HCT116 (cell line): ENCODE data around the gene ZDHHC18. TPM values are rescaled to one million over a fixed set of nuclear protein-coding genes. Genes with fewer than 3 reads are reported as not detected.

Experiments used
- ATAC-seq: fragments of 200-7000 bp; cut with Tn5 transposase; 2 replicates; pipeline ENCODE4 v1.9.1; 2020; ENCODE audit warnings: mild to moderate bottlenecking, moderate library complexity
- BruUV-seq: library from RNA; stranded (reverse); fragments of 400-500 nt; replicated peaks from 2 replicates; lab custom pipeline; 2021; lab: Mats Ljungman, UMichigan
- CTCF ChIA-PET: fragments of 300-600 bp; sonication (Branson Sonifier 250); formaldehyde crosslinking; loops from one replicate; lab custom pipeline; 2021; ENCODE audit warnings: antibody characterized with exemption; lab: Charles Lee
- POLR2A ChIA-PET: fragments of 300-600, 350-600 bp; sonication (Branson Sonifier 250); formaldehyde crosslinking; loops from one replicate; lab custom pipeline; 2021; ENCODE audit warnings: antibody characterized with exemption; lab: Charles Lee
- RAD21 ChIA-PET, 2 experiments: fragments of 300-600 bp; sonication (Branson Sonifier 250); formaldehyde crosslinking; loops; one replicate each; lab custom pipeline; 2023; ENCODE audit warnings: low total read pairs in 2 of 2; ENCODE audit not compliant: uncharacterized antibody in 2 of 2, unreplicated experiment in 2 of 2, low non-redundant PET in 1 of 2; lab: Charles Lee
- DNase-seq: peaks from one replicate; pipeline ENCODE4 v3.0.0-alpha.2; 2010; ENCODE audit warnings: low read depth, low spot score
- H2AFZ ChIP-seq: fragments of 200-600 bp; shearing (Covaris generic), sonication (generic); 2 replicates; pipeline ENCODE4 v1.6.1; 2017; ENCODE audit warnings: low read depth, mixed run types, mixed read lengths, antibody characterized with exemption, low read length; ENCODE audit not compliant: poor library complexity, severe bottlenecking
- H3K27ac ChIP-seq: 2 replicates; pipeline ENCODE4 v1.5.1; 2012; ENCODE audit warnings: low read depth, low read length
- H3K27me3 ChIP-seq: fragments of 200-600 bp; sonication (generic); 2 replicates; pipeline ENCODE4 v1.6.1; 2016; ENCODE audit warnings: mixed run types, low read length, mixed read lengths; ENCODE audit not compliant: insufficient read depth
- H3K36me3 ChIP-seq, 2 experiments: fragments of 200-500 bp in 1 of 2; fragments of 200-600 bp in 1 of 2; sonication (Bioruptor generic) in 1 of 2; sonication (generic) in 1 of 2; 2 replicates each; pipeline versions ENCODE4 v1.5.1 to v1.6.1; 2014 to 2016; ENCODE audit warnings: low read length in 2 of 2, inconsistent platforms in 1 of 2, mixed read lengths in 1 of 2, mixed run types in 1 of 2; ENCODE audit not compliant: insufficient read depth in 2 of 2, control insufficient read depth in 1 of 2
- H3K4me1 ChIP-seq, 2 experiments: fragments of 200-600 bp in 1 of 2; sonication (generic) in 1 of 2; 2 replicates each; pipeline versions ENCODE4 v1.5.1 to v1.6.1; 2012 to 2017; ENCODE audit warnings: low read length in 2 of 2, inconsistent platforms in 1 of 2, mild to moderate bottlenecking in 1 of 2, mixed read lengths in 1 of 2, mixed run types in 1 of 2, moderate library complexity in 1 of 2; ENCODE audit not compliant: insufficient read depth in 2 of 2, control insufficient read depth in 1 of 2
- H3K4me2 ChIP-seq: fragments of 200-600 bp; sonication (generic); 2 replicates; pipeline ENCODE4 v1.6.1; 2017; ENCODE audit warnings: mixed run types, low read length, mixed read lengths
- H3K4me3 ChIP-seq, 2 experiments: fragments of 200-600 bp in 1 of 2; sonication (generic) in 1 of 2; replicated peaks in 1 of 2; 2 replicates each; pipeline ENCODE4 v1.5.1; 2011 to 2016; ENCODE audit warnings: low read length in 2 of 2, control low read depth in 1 of 2, low read depth in 1 of 2, mild to moderate bottlenecking in 1 of 2, mixed read lengths in 1 of 2, mixed run types in 1 of 2
- H3K79me2 ChIP-seq: fragments of 200-600 bp; sonication (generic); 2 replicates; pipeline ENCODE4 v1.6.1; 2017; ENCODE audit warnings: mild to moderate bottlenecking, mixed run types, low read length, moderate library complexity, mixed read lengths; ENCODE audit not compliant: insufficient read depth
- H3K9ac ChIP-seq: fragments of 200-600 bp; sonication (generic); 2 replicates; pipeline ENCODE4 v1.6.1; 2016; ENCODE audit warnings: low read length, mixed read lengths
- H3K9me2 ChIP-seq: fragments of 200-600 bp; sonication (generic), shearing (Covaris generic); 2 replicates; pipeline ENCODE4 v1.6.1; 2017; ENCODE audit warnings: mixed run types, mild to moderate bottlenecking, moderate library complexity; ENCODE audit not compliant: insufficient read depth
- H3K9me3 ChIP-seq, 2 experiments: fragments of 200-500 bp in 1 of 2; fragments of 200-600 bp in 1 of 2; sonication (Bioruptor generic) in 1 of 2; sonication (generic) in 1 of 2; 2 replicates each; pipeline ENCODE4 v1.6.1; 2014 to 2017; ENCODE audit warnings: low read length in 2 of 2, mixed read lengths in 2 of 2, inconsistent platforms in 1 of 2, low read depth in 1 of 2, mild to moderate bottlenecking in 1 of 2, mixed run types in 1 of 2, moderate library complexity in 1 of 2; ENCODE audit not compliant: control insufficient read depth in 1 of 2, insufficient read depth in 1 of 2
- H4K20me1 ChIP-seq: fragments of 200-600 bp; sonication (generic), shearing (Covaris generic); 2 replicates; pipeline ENCODE4 v1.6.1; 2017; ENCODE audit warnings: mixed run types, mild to moderate bottlenecking, moderate library complexity; ENCODE audit not compliant: insufficient read depth
- ATF3 ChIP-seq: IDR thresholded peaks from 2 replicates; pipeline ENCODE4 v1.6.1; 2012
- CBX3 ChIP-seq: IDR thresholded peaks from 2 replicates; pipeline ENCODE4 v1.6.1; 2012; ENCODE audit warnings: low read depth
- CEBPB ChIP-seq: IDR thresholded peaks from 2 replicates; pipeline ENCODE4 v1.6.1; 2012; ENCODE audit warnings: low read depth
- EGR1 ChIP-seq: IDR thresholded peaks from 2 replicates; pipeline ENCODE4 v1.6.1; 2012; ENCODE audit warnings: low read depth
- ELF1 ChIP-seq: IDR thresholded peaks from 2 replicates; pipeline ENCODE4 v1.6.1; 2012; ENCODE audit warnings: low read depth, borderline replicate concordance
- EZH2 ChIP-seq: fragments of 200-600 bp; sonication (generic); IDR thresholded peaks from 2 replicates; pipeline ENCODE4 v1.6.1; 2017; ENCODE audit warnings: antibody characterized with exemption, mixed run types
- EZH2phosphoT487 ChIP-seq: fragments of 200-600 bp; IDR thresholded peaks from 2 replicates; pipeline ENCODE4 v1.6.1; 2018; ENCODE audit warnings: antibody characterized with exemption, borderline replicate concordance
- FOSL1 ChIP-seq: IDR thresholded peaks from 2 replicates; pipeline ENCODE4 v1.6.1; 2012; ENCODE audit warnings: low read depth
- JUND ChIP-seq: IDR thresholded peaks from 2 replicates; pipeline ENCODE4 v1.6.1; 2012
- MAX ChIP-seq: IDR thresholded peaks from 2 replicates; pipeline ENCODE4 v1.6.1; 2012
- POLR2AphosphoS5 ChIP-seq: IDR thresholded peaks from 2 replicates; pipeline ENCODE4 v1.6.1; 2011; ENCODE audit warnings: mild to moderate bottlenecking, low read depth, low read length, moderate library complexity
- RAD21 ChIP-seq: IDR thresholded peaks from 2 replicates; pipeline ENCODE4 v1.6.1; 2012; ENCODE audit warnings: low read depth, mild to moderate bottlenecking
- REST ChIP-seq: IDR thresholded peaks from 2 replicates; pipeline ENCODE4 v1.6.1; 2012; ENCODE audit warnings: low read depth
- SIN3A ChIP-seq: IDR thresholded peaks from 2 replicates; pipeline ENCODE4 v1.6.1; 2012; ENCODE audit warnings: low read depth
- SP1 ChIP-seq: IDR thresholded peaks from 2 replicates; pipeline ENCODE4 v1.6.1; 2012; ENCODE audit warnings: low read depth
- SRF ChIP-seq: IDR thresholded peaks from 2 replicates; pipeline ENCODE4 v1.6.1; 2012; ENCODE audit warnings: low read depth
- TCF7L2 ChIP-seq: IDR thresholded peaks from 2 replicates; pipeline ENCODE4 v1.7.0; 2011; ENCODE audit warnings: borderline replicate concordance, inconsistent platforms; ENCODE audit not compliant: insufficient read depth, insufficient read length; ENCODE audit errors: extremely low read depth
- YY1 ChIP-seq: IDR thresholded peaks from 2 replicates; pipeline ENCODE4 v1.6.1; 2011; ENCODE audit warnings: low read length, low read depth, moderate library complexity, mild to moderate bottlenecking; ENCODE audit not compliant: insufficient replicate concordance; ENCODE audit errors: extremely low read depth
- intact Hi-C: fragments of 100-400 bp; cut with micrococcal nuclease; formaldehyde crosslinking; loops from 2 replicates; pipeline ENCODE4 v1.10.0; 2022
- total RNA-seq: library from RNA; stranded (reverse); gene quantifications from one replicate; pipeline ENCODE4 v1.2.1, GENCODE V29; 2021; ENCODE audit not compliant: unreplicated experiment
- TF ChIP-seq, protein P1 (sequence below), 3 experiments: fragments of 200-600 bp in 1 of 3; sonication (generic) in 1 of 3; IDR thresholded peaks in 2 of 3; conservative IDR thresholded peaks in 1 of 3; 2 replicates each; pipeline ENCODE4 v1.5.1; 2012 to 2017; ENCODE audit warnings: low read depth in 2 of 3, low read length in 2 of 3, antibody characterized with exemption in 1 of 3, borderline replicate concordance in 1 of 3, control low read depth in 1 of 3, mild to moderate bottlenecking in 1 of 3, mixed read lengths in 1 of 3, mixed run types in 1 of 3, moderate library complexity in 1 of 3; ENCODE audit not compliant: insufficient read depth in 1 of 3
- TF ChIP-seq, protein P2 (sequence below): IDR thresholded peaks from 2 replicates; pipeline ENCODE4 v1.6.1; 2011; ENCODE audit warnings: mild to moderate bottlenecking, low read length, moderate library complexity; ENCODE audit not compliant: insufficient replicate concordance; ENCODE audit errors: extremely low read depth

Gene ZDHHC18
- total RNA-seq, 1 experiment from 2014 or later, result 24.4 TPM

DNA sequence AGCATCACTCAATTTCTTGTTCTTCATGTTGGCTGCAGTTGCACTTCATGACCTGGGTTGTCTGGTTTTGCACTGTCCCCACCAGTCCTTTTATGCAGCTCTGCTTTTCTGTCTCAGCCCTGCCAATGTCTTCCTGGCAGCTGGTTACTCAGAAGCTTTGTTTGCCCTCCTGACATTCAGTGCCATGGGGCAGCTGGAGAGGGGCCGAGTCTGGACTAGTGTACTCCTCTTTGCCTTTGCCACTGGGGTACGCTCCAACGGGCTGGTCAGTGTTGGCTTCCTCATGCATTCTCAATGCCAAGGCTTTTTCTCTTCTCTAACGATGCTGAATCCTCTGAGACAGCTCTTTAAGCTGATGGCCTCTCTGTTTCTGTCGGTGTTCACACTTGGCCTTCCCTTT is 32.1 kb upstream of the ZDHHC18 start:
- H3K4me1 ChIP-seq, result peaks cover 3 to 11% of the 10 kb centered on the region in 2 experiments
- no peak overlapping the region for H3K27ac ChIP-seq
- no peak overlapping the region for H2AFZ ChIP-seq
- intact Hi-C loops, result no loop called here
- no peaks in the 10 kb centered on the region for H3K79me2 ChIP-seq
- H4K20me1 ChIP-seq, result no peaks in the 10 kb centered on the region
- POLR2A ChIA-PET, result interaction anchor here (0.6 kb wide), 1 partner anchor 97 kb away, joined by 4 read pairs; no protein-coding TSS in a partner anchor
- ATAC-seq, result no peak
- H3K9ac ChIP-seq, result no peak overlapping the region
- no peak overlapping the region for H3K4me3 ChIP-seq
- no peaks in the 10 kb centered on the region for H3K27me3 ChIP-seq
- BruUV-seq, result no TSS peak
- no peak overlapping the region for H3K4me2 ChIP-seq
- CTCF ChIA-PET, result no interaction called here
- no peak for TF ChIP-seq FOSL1
- TF ChIP-seq MAX, result no peak
- TF ChIP-seq SIN3A, result no peak
- no peak for TF ChIP-seq CBX3
- no peak for TF ChIP-seq ELF1
- TF ChIP-seq, protein P1, sequence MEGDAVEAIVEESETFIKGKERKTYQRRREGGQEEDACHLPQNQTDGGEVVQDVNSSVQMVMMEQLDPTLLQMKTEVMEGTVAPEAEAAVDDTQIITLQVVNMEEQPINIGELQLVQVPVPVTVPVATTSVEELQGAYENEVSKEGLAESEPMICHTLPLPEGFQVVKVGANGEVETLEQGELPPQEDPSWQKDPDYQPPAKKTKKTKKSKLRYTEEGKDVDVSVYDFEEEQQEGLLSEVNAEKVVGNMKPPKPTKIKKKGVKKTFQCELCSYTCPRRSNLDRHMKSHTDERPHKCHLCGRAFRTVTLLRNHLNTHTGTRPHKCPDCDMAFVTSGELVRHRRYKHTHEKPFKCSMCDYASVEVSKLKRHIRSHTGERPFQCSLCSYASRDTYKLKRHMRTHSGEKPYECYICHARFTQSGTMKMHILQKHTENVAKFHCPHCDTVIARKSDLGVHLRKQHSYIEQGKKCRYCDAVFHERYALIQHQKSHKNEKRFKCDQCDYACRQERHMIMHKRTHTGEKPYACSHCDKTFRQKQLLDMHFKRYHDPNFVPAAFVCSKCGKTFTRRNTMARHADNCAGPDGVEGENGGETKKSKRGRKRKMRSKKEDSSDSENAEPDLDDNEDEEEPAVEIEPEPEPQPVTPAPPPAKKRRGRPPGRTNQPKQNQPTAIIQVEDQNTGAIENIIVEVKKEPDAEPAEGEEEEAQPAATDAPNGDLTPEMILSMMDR (IDR thresholded peaks at IDR 0.05 in 2 of 3, conservative IDR thresholded peaks at IDR 0.05 in 1 of 3; ENCODE audit: borderline replicate concordance in 1 of 3, insufficient read depth in 1 of 3, low read depth in 2 of 3, low read length in 2 of 3), result no peak
- no peak for TF ChIP-seq JUND
- no peak for TF ChIP-seq SRF
- TF ChIP-seq, protein P2, sequence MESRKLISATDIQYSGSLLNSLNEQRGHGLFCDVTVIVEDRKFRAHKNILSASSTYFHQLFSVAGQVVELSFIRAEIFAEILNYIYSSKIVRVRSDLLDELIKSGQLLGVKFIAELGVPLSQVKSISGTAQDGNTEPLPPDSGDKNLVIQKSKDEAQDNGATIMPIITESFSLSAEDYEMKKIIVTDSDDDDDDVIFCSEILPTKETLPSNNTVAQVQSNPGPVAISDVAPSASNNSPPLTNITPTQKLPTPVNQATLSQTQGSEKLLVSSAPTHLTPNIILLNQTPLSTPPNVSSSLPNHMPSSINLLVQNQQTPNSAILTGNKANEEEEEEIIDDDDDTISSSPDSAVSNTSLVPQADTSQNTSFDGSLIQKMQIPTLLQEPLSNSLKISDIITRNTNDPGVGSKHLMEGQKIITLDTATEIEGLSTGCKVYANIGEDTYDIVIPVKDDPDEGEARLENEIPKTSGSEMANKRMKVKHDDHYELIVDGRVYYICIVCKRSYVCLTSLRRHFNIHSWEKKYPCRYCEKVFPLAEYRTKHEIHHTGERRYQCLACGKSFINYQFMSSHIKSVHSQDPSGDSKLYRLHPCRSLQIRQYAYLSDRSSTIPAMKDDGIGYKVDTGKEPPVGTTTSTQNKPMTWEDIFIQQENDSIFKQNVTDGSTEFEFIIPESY, result no peak
- TF ChIP-seq YY1, result no peak
- TF ChIP-seq ATF3, result no peak
- TF ChIP-seq POLR2AphosphoS5, result no peak
- no peak for TF ChIP-seq EGR1
- no peak for TF ChIP-seq CEBPB
- no peak for TF ChIP-seq TCF7L2
- no peak for TF ChIP-seq RAD21
- TF ChIP-seq EZH2phosphoT487, result no peak
- TF ChIP-seq EZH2, result no peak
- no peak for TF ChIP-seq REST
- no peak for TF ChIP-seq SP1
- H3K36me3 ChIP-seq, result 0 out of 4 replicates have a peak, but pooled peaks cover 0 to 4% of the 10 kb centered on the region in 2 experiments
- RAD21 ChIA-PET, result no interaction called here
- H3K9me3 ChIP-seq, result no peaks in the 10 kb centered on the region
- DNase-seq, result no peak
- no peaks in the 10 kb centered on the region for H3K9me2 ChIP-seq
